ENCODE measurements around the gene SLC16A7.

The SLC16A7 gene

DNA sequence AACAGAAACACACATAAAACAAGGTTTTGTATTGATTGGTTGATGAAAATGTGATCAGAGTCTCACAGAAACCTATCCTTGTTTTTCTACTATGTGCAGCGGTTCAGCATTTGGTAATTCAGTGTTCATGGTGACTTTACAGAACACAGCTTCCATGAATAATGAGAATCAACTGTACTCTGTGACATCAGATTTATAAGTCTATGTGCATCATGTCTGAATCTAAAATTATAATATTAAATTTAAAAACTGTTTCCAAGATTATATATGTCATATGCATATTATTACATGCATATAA is 104.3 kb downstream of the SLC16A7 start:
- H2AFZ ChIP-seq (ENCODE audit: low read depth, low read length): no peak overlapping the region
- H3K27me3 ChIP-seq (ENCODE audit: insufficient read depth, low read length): no peaks in the 10 kb centered on the region
- no peaks in the 10 kb centered on the region for H3K9me3 ChIP-seq (ENCODE audit: low read length)
- no peaks in the 10 kb centered on the region for H3K4me1 ChIP-seq (ENCODE audit: insufficient read depth, low read length)
- H3K36me3 ChIP-seq (ENCODE audit: insufficient read depth, low read length): no peaks in the 10 kb centered on the region
- H3K4me3 ChIP-seq (ENCODE audit: low read length): no peak overlapping the region

DNA sequence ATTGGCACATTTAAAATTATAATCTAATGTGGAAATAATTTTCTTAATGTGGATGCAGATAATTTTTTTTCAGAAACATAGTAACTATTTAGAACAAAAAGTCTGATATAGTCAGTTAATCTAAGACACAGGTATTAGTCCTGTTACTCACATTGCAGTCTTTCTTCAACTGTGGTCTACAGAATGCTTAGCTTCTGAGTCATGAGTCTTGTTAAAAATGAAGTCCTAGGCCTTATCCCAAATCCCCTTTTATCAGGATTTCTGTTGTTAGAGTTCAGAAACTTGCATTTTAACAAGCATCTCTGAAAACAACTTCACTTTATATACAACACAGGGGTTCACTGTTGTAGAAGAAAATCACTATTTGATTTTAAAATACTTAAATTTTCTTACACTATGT is 112.2 kb downstream of the SLC16A7 start:
- H3K4me3 ChIP-seq (ENCODE audit: low read length): no peak overlapping the region
- H3K27me3 ChIP-seq (ENCODE audit: insufficient read depth, low read length): no peaks in the 10 kb centered on the region
- no peaks in the 10 kb centered on the region for H3K36me3 ChIP-seq (ENCODE audit: insufficient read depth, low read length)
- H2AFZ ChIP-seq (ENCODE audit: low read depth, low read length): no peak overlapping the region
- no peaks in the 10 kb centered on the region for H3K4me1 ChIP-seq (ENCODE audit: insufficient read depth, low read length)
- H3K9me3 ChIP-seq (ENCODE audit: low read length): no peaks in the 10 kb centered on the region

DNA sequence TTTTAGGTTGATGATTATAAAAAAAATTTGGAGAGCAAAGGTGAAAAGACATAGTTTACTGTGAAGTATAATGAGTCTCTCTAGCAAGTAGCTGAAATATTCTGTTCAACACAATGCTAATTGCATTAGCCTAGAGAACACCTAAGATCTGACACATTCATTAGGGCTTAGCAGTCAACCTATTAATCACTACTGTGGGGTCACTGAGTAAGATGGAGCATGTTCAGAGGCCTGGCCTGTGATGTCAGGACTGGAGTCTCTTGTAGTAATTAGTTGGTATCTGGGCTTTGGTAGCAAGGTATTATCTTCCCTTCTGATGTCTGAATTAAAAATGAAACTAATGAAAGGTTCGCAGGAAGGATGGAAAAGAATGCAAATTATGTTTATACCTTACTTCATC is 112.7 kb downstream of the SLC16A7 start:
- H3K4me1 ChIP-seq (ENCODE audit: insufficient read depth, low read length): no peaks in the 10 kb centered on the region
- no peaks in the 10 kb centered on the region for H3K27me3 ChIP-seq (ENCODE audit: insufficient read depth, low read length)
- H3K4me3 ChIP-seq (ENCODE audit: low read length): no peak overlapping the region
- H3K9me3 ChIP-seq (ENCODE audit: low read length): no peaks in the 10 kb centered on the region
- no peaks in the 10 kb centered on the region for H3K36me3 ChIP-seq (ENCODE audit: insufficient read depth, low read length)
- H2AFZ ChIP-seq (ENCODE audit: low read depth, low read length): no peak overlapping the region

DNA sequence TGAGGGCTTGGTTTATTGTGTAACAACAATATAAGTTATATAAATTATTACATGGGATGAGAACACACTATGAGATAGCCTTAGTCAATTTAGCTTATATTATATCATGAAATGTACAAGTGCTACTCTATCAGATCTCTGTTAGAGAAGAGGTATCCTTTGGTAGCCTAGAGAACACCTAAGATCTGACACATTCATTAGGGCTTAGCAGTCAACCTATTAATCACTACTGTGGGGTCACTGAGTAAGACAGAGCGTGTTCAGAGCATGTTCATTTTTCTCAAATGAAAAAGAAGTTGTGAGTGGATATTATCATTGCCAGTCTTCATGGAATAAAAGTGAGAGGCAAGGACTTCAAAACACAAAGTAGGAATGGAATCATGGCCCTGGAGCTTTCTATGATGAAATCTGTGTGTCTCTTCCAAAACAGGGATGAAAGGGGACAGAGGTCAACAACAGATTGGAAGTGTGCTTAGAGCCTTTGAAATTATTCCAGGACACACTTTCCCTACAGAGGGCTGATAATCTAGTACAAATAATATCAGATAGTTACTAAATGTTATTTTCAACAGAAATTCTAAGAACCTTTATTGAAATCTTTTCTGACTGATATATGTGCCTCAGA is 114.3 kb downstream of the SLC16A7 start:
- H3K36me3 ChIP-seq (ENCODE audit: insufficient read depth, low read length): no peaks in the 10 kb centered on the region
- H3K27me3 ChIP-seq (ENCODE audit: insufficient read depth, low read length): no peaks in the 10 kb centered on the region
- no peak overlapping the region for H3K4me3 ChIP-seq (ENCODE audit: low read length)
- no peak overlapping the region for H2AFZ ChIP-seq (ENCODE audit: low read depth, low read length)
- H3K4me1 ChIP-seq (ENCODE audit: insufficient read depth, low read length): no peaks in the 10 kb centered on the region
- H3K9me3 ChIP-seq (ENCODE audit: low read length): no peaks in the 10 kb centered on the region

DNA sequence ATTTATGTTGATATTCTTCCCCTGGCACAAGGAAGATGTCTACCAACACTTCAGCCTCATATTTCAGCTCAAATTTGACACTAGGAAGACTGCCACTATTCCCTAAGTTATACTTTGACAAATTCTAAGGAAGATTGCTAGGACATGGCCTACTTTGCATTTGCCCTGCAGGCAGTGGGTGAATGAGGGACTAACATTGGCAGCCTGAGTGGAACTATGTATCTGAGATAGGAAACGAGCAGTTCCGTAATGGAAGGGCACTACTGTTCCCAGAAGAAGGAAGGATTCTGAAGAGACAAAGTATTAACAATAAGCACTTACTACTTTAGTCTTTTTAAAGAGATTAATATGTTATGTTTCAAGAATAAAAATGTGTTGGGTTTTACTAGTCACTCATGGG is 115.1 kb downstream of the SLC16A7 start:
- H3K4me3 ChIP-seq (ENCODE audit: low read length): no peak overlapping the region
- no peaks in the 10 kb centered on the region for H3K9me3 ChIP-seq (ENCODE audit: low read length)
- H2AFZ ChIP-seq (ENCODE audit: low read depth, low read length): no peak overlapping the region
- H3K36me3 ChIP-seq (ENCODE audit: insufficient read depth, low read length): no peaks in the 10 kb centered on the region
- H3K4me1 ChIP-seq (ENCODE audit: insufficient read depth, low read length): no peaks in the 10 kb centered on the region
- H3K27me3 ChIP-seq (ENCODE audit: insufficient read depth, low read length): no peaks in the 10 kb centered on the region

DNA sequence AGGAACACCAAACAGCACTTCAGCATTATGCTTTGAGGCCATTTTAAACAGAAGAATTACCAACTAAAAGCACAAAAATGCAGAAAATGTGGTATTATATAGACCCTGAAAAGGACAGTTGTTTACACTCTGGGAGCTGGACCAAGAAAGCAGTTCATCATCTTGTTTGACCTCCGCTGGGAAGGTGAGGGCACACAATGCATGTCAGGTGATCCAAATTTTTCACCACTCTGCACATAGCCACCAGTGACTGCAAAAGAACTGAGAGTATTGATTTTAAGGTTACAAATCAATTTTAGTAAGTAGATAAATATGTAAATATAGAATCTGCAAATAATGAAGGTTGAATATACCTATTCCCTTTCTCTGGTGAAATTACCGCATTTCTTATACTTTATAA is 119.6 kb downstream of the SLC16A7 start:
- Histone ChIP-seq H3K9me3 (ENCODE audit: low read length) (no peaks in the 10 kb centered on the region), H3K4me1 (ENCODE audit: insufficient read depth, low read length) (no peaks in the 10 kb centered on the region), H3K4me3 (ENCODE audit: low read length) (no peak overlapping the region), H3K27me3 (ENCODE audit: insufficient read depth, low read length) (no peaks in the 10 kb centered on the region), H2AFZ (ENCODE audit: low read depth, low read length) (no peak overlapping the region), H3K36me3 (ENCODE audit: insufficient read depth, low read length) (no peaks in the 10 kb centered on the region)

DNA sequence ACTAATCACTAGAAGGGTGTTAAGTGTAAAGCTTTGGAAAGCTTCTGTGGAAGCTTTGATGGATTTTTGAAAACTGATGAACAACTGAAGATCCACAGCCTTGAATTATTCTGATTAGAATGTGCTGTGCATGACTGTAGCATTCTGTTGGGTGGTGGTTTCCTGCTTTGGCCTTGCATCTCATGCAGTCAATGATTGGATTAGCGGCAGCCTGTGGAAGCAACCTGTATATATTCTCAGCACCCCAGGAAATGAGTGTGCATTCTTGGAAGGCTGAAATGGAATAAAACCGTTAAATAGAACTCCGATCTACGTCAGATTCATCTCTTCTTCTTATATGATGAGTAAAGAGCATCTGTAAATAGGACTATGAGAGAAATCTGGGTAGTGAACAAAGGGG is 120.2 kb downstream of the SLC16A7 start:
- Histone ChIP-seq H2AFZ (ENCODE audit: low read depth, low read length) (no peak overlapping the region), H3K4me1 (ENCODE audit: insufficient read depth, low read length) (no peaks in the 10 kb centered on the region)

DNA sequence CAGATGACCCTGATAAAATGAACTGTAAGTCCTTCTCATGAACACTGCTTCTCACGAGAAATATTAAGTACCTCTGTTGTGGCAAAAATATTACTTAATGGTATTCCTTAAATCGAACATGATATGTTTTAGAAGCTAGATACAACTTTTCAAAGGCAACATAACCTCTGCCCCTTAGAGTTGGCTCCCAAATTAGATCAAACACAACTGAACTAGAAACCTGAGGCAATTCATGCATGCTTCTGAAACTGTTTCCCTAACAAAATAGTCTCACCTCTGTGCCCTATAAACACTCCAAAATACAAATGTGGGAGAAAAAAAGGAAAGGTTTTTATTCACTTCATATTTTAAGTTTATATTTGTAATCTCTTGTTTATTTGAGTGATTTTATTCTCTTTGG is 121.6 kb downstream of the SLC16A7 start:
- Histone ChIP-seq H3K36me3 (ENCODE audit: insufficient read depth, low read length) (no peaks in the 10 kb centered on the region), H3K27me3 (ENCODE audit: insufficient read depth, low read length) (no peaks in the 10 kb centered on the region)

More for the DNA sequence above, 120.2 kb downstream of the SLC16A7 start:
- Histone ChIP-seq H3K9me3 (ENCODE audit: low read length) (no peaks in the 10 kb centered on the region), H3K27me3 (ENCODE audit: insufficient read depth, low read length) (no peaks in the 10 kb centered on the region), H3K4me3 (ENCODE audit: low read length) (no peak overlapping the region), H3K36me3 (ENCODE audit: insufficient read depth, low read length) (no peaks in the 10 kb centered on the region)

DNA sequence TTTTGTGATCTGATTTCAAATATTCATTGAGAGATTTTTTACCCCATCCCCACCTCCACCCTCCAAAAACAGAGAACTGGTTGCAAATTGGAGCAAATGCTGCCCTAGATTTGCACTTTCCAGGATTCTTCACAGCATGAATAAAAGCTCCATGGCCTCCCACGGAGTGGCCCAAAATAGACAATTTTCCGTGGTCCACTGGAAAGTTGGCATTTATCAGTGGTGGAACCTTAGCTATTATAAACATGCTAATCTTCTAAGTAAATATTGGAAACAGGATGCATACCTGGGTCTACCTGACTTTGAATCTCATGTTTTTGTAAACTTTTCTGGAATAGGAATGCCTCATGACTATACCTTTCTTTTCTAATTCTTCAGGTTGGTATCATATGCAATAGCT is 123.9 kb downstream of the SLC16A7 start:
- Histone ChIP-seq H3K36me3 (ENCODE audit: insufficient read depth, low read length) (no peaks in the 10 kb centered on the region), H3K9me3 (ENCODE audit: low read length) (no peaks in the 10 kb centered on the region), H2AFZ (ENCODE audit: low read depth, low read length) (no peak overlapping the region), H3K27me3 (ENCODE audit: insufficient read depth, low read length) (no peaks in the 10 kb centered on the region), H3K4me1 (ENCODE audit: insufficient read depth, low read length) (no peaks in the 10 kb centered on the region), H3K4me3 (ENCODE audit: low read length) (no peak overlapping the region)

More for the DNA sequence above, 121.6 kb downstream of the SLC16A7 start:
- Histone ChIP-seq H3K9me3 (ENCODE audit: low read length) (no peaks in the 10 kb centered on the region), H3K4me1 (ENCODE audit: insufficient read depth, low read length) (no peaks in the 10 kb centered on the region), H3K4me3 (ENCODE audit: low read length) (no peak overlapping the region), H2AFZ (ENCODE audit: low read depth, low read length) (no peak overlapping the region)

DNA sequence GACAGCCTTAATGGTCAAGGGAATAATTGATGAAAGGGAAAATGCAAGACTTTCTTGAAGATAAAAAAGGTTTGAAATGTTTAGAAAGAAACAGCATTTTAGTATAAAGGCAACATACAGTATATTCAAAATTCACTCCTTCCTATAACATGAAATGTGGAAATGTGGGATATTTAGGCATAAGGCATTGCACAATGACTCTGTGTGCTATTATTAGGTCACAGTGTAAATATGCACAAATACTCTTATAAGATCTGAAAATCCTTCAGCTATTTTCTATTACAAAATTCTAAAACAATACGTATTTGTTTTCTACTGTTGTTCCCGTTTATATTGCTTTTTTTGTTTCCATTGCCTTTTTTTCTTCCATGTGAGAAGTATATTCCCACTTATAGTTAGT is 127.7 kb downstream of the SLC16A7 start:
- Histone ChIP-seq H3K4me3 (ENCODE audit: low read length) (no peak overlapping the region), H3K4me1 (ENCODE audit: insufficient read depth, low read length) (no peaks in the 10 kb centered on the region), H3K27me3 (ENCODE audit: insufficient read depth, low read length) (no peaks in the 10 kb centered on the region), H3K36me3 (ENCODE audit: insufficient read depth, low read length) (no peaks in the 10 kb centered on the region), H2AFZ (ENCODE audit: low read depth, low read length) (no peak overlapping the region), H3K9me3 (ENCODE audit: low read length) (no peaks in the 10 kb centered on the region)

DNA sequence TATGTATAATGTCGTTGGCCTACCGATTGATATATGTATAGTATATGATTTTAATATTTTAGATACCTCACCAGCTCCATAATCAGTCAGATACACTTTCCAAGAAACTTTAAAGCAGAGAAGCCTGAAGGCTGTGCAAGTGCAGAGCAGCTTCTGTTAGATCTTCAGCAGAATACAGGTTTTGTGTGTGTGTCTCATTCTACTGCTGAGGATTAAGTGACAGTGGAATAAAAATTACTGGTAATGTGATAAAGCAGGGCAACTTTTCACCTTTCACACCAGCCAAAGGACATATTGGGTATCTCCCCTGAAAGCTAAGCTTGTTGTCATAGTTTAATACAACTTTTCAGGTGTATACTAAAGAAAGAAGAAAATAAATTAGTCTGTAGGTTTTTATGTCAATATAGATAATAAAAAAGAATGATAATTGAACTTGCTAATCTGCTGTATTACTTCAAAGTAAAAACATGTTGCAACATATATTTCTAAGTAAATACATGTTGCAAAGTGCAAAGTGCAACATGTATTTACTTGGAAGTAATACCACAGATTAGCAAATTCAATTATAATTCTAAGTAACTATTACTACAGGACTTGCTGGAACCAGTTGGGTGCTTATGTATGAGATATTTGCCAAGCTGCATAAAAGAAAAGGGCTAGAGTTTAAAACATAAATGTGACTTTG is 128.3 kb downstream of the SLC16A7 start:
- no peaks in the 10 kb centered on the region for H3K27me3 ChIP-seq (ENCODE audit: insufficient read depth, low read length)
- no peaks in the 10 kb centered on the region for H3K4me1 ChIP-seq (ENCODE audit: insufficient read depth, low read length)
- H3K9me3 ChIP-seq (ENCODE audit: low read length): no peaks in the 10 kb centered on the region
- no peak overlapping the region for H2AFZ ChIP-seq (ENCODE audit: low read depth, low read length)
- no peak overlapping the region for H3K4me3 ChIP-seq (ENCODE audit: low read length)
- no peaks in the 10 kb centered on the region for H3K36me3 ChIP-seq (ENCODE audit: insufficient read depth, low read length)

DNA sequence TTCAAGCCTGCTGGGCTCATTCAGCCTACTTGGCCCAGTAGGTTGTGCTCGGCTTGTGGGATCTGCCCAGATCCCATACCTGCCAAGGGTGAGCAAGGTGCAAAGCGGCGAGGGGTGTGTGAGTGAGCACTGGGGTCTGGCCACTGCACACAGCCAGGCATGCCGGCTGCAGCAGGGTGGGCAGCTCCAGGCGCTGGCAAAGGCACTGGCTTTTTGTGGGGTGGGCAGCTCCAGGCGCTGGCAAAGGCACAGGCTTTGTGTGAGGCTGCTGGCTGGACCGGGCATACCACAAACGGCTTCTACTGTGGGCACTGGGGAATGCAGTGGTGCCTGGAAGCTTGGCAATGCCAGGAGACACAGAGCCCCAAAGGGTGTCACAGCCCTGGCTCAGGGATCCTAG is 137.4 kb downstream of the SLC16A7 start:
- Histone ChIP-seq H3K27me3 (ENCODE audit: insufficient read depth, low read length) (no peaks in the 10 kb centered on the region), H3K36me3 (ENCODE audit: insufficient read depth, low read length) (no peaks in the 10 kb centered on the region), H3K4me1 (ENCODE audit: insufficient read depth, low read length) (no peaks in the 10 kb centered on the region), H3K4me3 (ENCODE audit: low read length) (no peak overlapping the region), H2AFZ (ENCODE audit: low read depth, low read length) (no peak overlapping the region), H3K9me3 (ENCODE audit: low read length) (no peaks in the 10 kb centered on the region)

DNA sequence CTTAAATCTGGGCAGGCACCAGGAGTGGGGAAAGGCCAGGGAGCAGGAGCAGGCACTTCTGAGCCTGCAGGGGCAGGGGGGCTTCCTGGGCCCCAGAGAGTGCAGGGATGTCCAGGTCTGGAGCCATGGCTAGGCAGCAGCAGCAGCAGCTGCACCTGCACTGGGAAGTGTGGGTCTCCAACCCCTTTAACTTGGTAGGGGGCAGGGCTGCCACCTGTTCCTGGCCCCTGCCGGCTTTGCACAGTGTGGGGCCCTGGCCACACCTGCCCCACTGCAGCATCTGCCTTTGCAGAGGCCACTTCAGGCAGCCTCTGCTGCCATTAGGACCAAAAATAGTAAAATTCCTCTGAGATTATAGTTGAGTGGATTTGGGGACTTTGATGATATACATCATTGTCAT is 138.5 kb downstream of the SLC16A7 start:
- H3K4me3 ChIP-seq (ENCODE audit: low read length): no peak overlapping the region
- H3K27me3 ChIP-seq (ENCODE audit: insufficient read depth, low read length): no peaks in the 10 kb centered on the region
- H2AFZ ChIP-seq (ENCODE audit: low read depth, low read length): no peak overlapping the region
- H3K4me1 ChIP-seq (ENCODE audit: insufficient read depth, low read length): no peaks in the 10 kb centered on the region
- H3K36me3 ChIP-seq (ENCODE audit: insufficient read depth, low read length): no peaks in the 10 kb centered on the region
- no peaks in the 10 kb centered on the region for H3K9me3 ChIP-seq (ENCODE audit: low read length)

DNA sequence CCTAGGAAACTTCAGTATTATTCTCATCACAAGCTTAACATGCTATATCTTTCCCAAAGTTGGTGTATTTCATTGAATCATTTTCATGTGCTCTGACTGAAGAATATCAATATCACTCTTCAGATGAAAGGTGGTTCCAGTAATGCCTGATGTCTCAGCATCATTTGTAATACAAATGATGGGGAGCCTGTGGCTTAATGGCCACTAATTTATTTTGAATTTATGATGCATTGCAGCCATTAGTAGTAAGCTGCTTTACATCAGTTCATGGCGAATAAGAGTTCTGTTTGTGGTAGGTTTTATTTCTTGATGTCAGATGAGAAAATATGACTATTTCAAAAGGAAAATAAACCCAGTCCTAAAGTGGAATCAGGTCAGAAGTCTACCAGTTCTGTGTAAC is 139.4 kb downstream of the SLC16A7 start:
- Histone ChIP-seq H3K27me3 (ENCODE audit: insufficient read depth, low read length) (no peaks in the 10 kb centered on the region), H3K4me3 (ENCODE audit: low read length) (no peak overlapping the region), H3K4me1 (ENCODE audit: insufficient read depth, low read length) (no peaks in the 10 kb centered on the region), H3K9me3 (ENCODE audit: low read length) (no peaks in the 10 kb centered on the region), H2AFZ (ENCODE audit: low read depth, low read length) (no peak overlapping the region), H3K36me3 (ENCODE audit: insufficient read depth, low read length) (no peaks in the 10 kb centered on the region)
